Breast epithelium (tissue), 4 donors: ENCODE measurements around the gene CYP4F11. TPM values are rescaled to one million over a fixed set of nuclear protein-coding genes. Genes with fewer than 3 reads are reported as not detected.

Experiments
- DNase-seq, 2 donors: peaks; one replicate each; pipeline ENCODE4 v3.0.0-alpha.2; 2019; ENCODE audit warnings: low spot score in 2 of 2
- H3K27ac ChIP-seq, 2 donors: fragments of 200-600 bp; sonication (generic) in 1 of 2; one replicate each; pipeline ENCODE4 v1.5.1; 2016 to 2019; ENCODE audit warnings: mild to moderate bottlenecking in 1 of 2
- H3K27me3 ChIP-seq, 2 donors: fragments of 200-600 bp; sonication (generic) in 1 of 2; one replicate each; pipeline versions ENCODE4 v1.5.1 to v1.6.0; 2017 to 2019; ENCODE audit warnings: control low read depth in 1 of 2, mild to moderate bottlenecking in 1 of 2
- H3K36me3 ChIP-seq: fragments of 200-600 bp; one replicate; pipeline ENCODE4 v1.5.1; 2019
- H3K4me1 ChIP-seq, 2 donors: fragments of 200-600 bp; sonication (generic); one replicate each; pipeline ENCODE4 v1.5.1; 2016 to 2019; ENCODE audit warnings: control low read depth in 1 of 2
- H3K4me3 ChIP-seq, 3 donors: fragments of 200-600 bp; sonication (generic); 1 replicate in 2 of 3; 2 replicates in 1 of 3; pipeline ENCODE4 v1.5.1; 2016 to 2019; ENCODE audit warnings: mild to moderate bottlenecking in 3 of 3, moderate library complexity in 2 of 3
- H3K9me3 ChIP-seq, 2 donors: fragments of 200-600 bp; sonication (generic) in 1 of 2; one replicate each; pipeline ENCODE4 v1.5.1; 2016 to 2019; ENCODE audit warnings: control low read depth in 1 of 2
- CTCF ChIP-seq, 3 donors: fragments of 450-650 bp; IDR thresholded peaks; one replicate each; pipeline ENCODE4 v1.5.1; 2016 to 2017; ENCODE audit warnings: antibody characterized with exemption in 3 of 3, mild to moderate bottlenecking in 3 of 3, moderate library complexity in 3 of 3
- POLR2A ChIP-seq: fragments of 450-650 bp; IDR thresholded peaks from one replicate; pipeline ENCODE4 v1.6.1; 2016; ENCODE audit warnings: antibody characterized with exemption, mild to moderate bottlenecking, moderate library complexity
- POLR2AphosphoS5 ChIP-seq, 3 donors: sonication (generic); formaldehyde crosslinking; IDR thresholded peaks; one replicate each; pipeline ENCODE4 v1.6.1; 2017; ENCODE audit warnings: antibody characterized with exemption in 3 of 3
- intact Hi-C: fragments of 100-400 bp; cut with DNase I; formaldehyde crosslinking; loops from one replicate; pipeline ENCODE4 v1.15.1; 2023; ENCODE audit warnings: low total_unique reads
- total RNA-seq, 3 donors: library from RNA; depleted of rRNA; stranded (reverse); fragments of >200 nt; gene quantifications; one replicate each; pipeline ENCODE4 v1.1.0, GENCODE V29; 2016

CYP4F11 gene
- total RNA-seq, 3 donors from 2014 or later, result 0.16 to 8.8 (median 3.1) TPM

- no peak overlapping the region for H3K27ac ChIP-seq
- no peak overlapping the region for H3K4me3 ChIP-seq
- no peaks in the 10 kb centered on the region for H3K4me1 ChIP-seq
- intact Hi-C loops, result no loop called here
- no peaks in the 10 kb centered on the region for H3K36me3 ChIP-seq
- no peaks in the 10 kb centered on the region for H3K9me3 ChIP-seq
- DNase-seq, result no peak
- H3K27me3 ChIP-seq, result peaks cover 0 to 11% of the 10 kb centered on the region in 2 donors
- TF ChIP-seq POLR2A, result no peak
- no peak for TF ChIP-seq CTCF (IDR thresholded peaks at IDR 0.05)
- no peak for TF ChIP-seq POLR2AphosphoS5 (IDR thresholded peaks at IDR 0.05)
Measured at GRCh38 chr19:15862444-15862843, 71.9 kb downstream of the CYP4F11 start.

Other genes starting within 250 kb of the CYP4F11 start
- gene OR10H2, start 206.5 kb downstream of the CYP4F11 start, total RNA-seq, result not detected
- not detected for gene OR10H3, start 196.5 kb downstream of the CYP4F11 start, total RNA-seq
- not detected for gene OR10H5, start 146.9 kb downstream of the CYP4F11 start, total RNA-seq
- gene OR10H1, start 118.9 kb downstream of the CYP4F11 start, total RNA-seq, result not detected
- under 1 TPM in 1 of 3 donors, not detected in 2; under 0.01 TPM for gene CYP4F2, start 36.5 kb downstream of the CYP4F11 start, total RNA-seq
- gene OR10H4, start 14.5 kb upstream of the CYP4F11 start, total RNA-seq, result not detected
- 100 to 1,000 TPM; 257 to 652 (median 430) TPM for gene TPM4, start 142.0 kb upstream of the CYP4F11 start, total RNA-seq
- 10 to 100 TPM; 34.7 to 40.6 (median 38.8) TPM for gene RAB8A, start 177.4 kb upstream of the CYP4F11 start, total RNA-seq
- gene HSH2D, start 209.2 kb upstream of the CYP4F11 start, total RNA-seq, result 1 to 10 TPM in 2 of 3 donors, under 1 TPM in 1; 0.16 to 5.7 (median 5.6) TPM
- under 1 TPM in 1 of 3 donors, not detected in 2; 0.59 TPM for gene CIB3, start 239.0 kb upstream of the CYP4F11 start, total RNA-seq